Neuronal stem cell (in vitro differentiated cells): ENCODE results near the gene ZNF497.

ENCODE experiments used
- DNase-seq: peaks from one replicate; pipeline ENCODE4 v3.0.0-alpha.2; 2013; ENCODE audit warnings: low spot score
- H2AFZ ChIP-seq: one replicate; pipeline ENCODE4 v1.6.1; 2013; ENCODE audit warnings: mild to moderate bottlenecking, low read length, inconsistent platforms
- H2AK5ac ChIP-seq: 2 replicates; pipeline ENCODE4 v1.6.1; 2013; ENCODE audit warnings: low read depth, mild to moderate bottlenecking, inconsistent platforms, low read length, moderate library complexity, mixed read lengths
- H2BK120ac ChIP-seq: 2 replicates; pipeline ENCODE4 v1.6.1; 2013; ENCODE audit warnings: low read depth, mild to moderate bottlenecking, inconsistent platforms, low read length, moderate library complexity, mixed read lengths
- H2BK12ac ChIP-seq: one replicate; pipeline ENCODE4 v1.6.1; 2013; ENCODE audit warnings: low read length, inconsistent platforms
- H2BK15ac ChIP-seq: 2 replicates; pipeline ENCODE4 v1.6.1; 2013; ENCODE audit warnings: mild to moderate bottlenecking, low read length, inconsistent platforms, mixed read lengths
- H2BK5ac ChIP-seq: one replicate; pipeline ENCODE4 v1.6.1; 2013; ENCODE audit warnings: inconsistent platforms, mild to moderate bottlenecking, low read length, moderate library complexity
- H3K14ac ChIP-seq: one replicate; pipeline ENCODE4 v1.6.1; 2013; ENCODE audit warnings: low read length, inconsistent platforms
- H3K18ac ChIP-seq: 2 replicates; pipeline ENCODE4 v1.6.1; 2013; ENCODE audit warnings: low read length, inconsistent platforms
- H3K23ac ChIP-seq: 2 replicates; pipeline ENCODE4 v1.6.1; 2013; ENCODE audit warnings: low read depth, mild to moderate bottlenecking, mixed read lengths, low read length, inconsistent platforms; ENCODE audit not compliant: poor library complexity
- H3K27ac ChIP-seq: replicated peaks from 3 replicates; pipeline ENCODE4 v1.5.1; 2013; ENCODE audit warnings: low read length, inconsistent platforms
- H3K27me3 ChIP-seq, 3 experiments: 2 replicates each; pipeline ENCODE4 v1.6.1; 2013; ENCODE audit warnings: low read length in 3 of 3, mild to moderate bottlenecking in 2 of 3, inconsistent platforms in 1 of 3, low read depth in 1 of 3, mixed read lengths in 1 of 3, moderate library complexity in 1 of 3; ENCODE audit not compliant: control insufficient read depth in 3 of 3, insufficient read depth in 3 of 3
- H3K36me3 ChIP-seq, 2 donors: replicated peaks in 1 of 2; 2 replicates each; pipeline ENCODE4 v1.6.1; 2013; ENCODE audit warnings: low read length in 2 of 2; ENCODE audit not compliant: control insufficient read depth in 2 of 2, insufficient read depth in 2 of 2
- H3K4ac ChIP-seq: 2 replicates; pipeline ENCODE4 v1.6.1; 2013; ENCODE audit warnings: inconsistent platforms, mild to moderate bottlenecking, low read length, moderate library complexity
- H3K4me1 ChIP-seq, 2 donors: 1 replicate in 1 of 2; 2 replicates in 1 of 2; pipeline ENCODE4 v1.6.1; 2013; ENCODE audit warnings: low read length in 2 of 2, low read depth in 1 of 2; ENCODE audit not compliant: control insufficient read depth in 2 of 2, insufficient read depth in 1 of 2
- H3K4me2 ChIP-seq: one replicate; pipeline ENCODE4 v1.6.1; 2013; ENCODE audit warnings: mild to moderate bottlenecking, low read length, inconsistent platforms; ENCODE audit not compliant: insufficient read depth, poor library complexity, severe bottlenecking
- H3K4me3 ChIP-seq, 2 donors: 2 replicates each; pipeline ENCODE4 v1.5.1; 2013; ENCODE audit warnings: low read length in 2 of 2, mild to moderate bottlenecking in 2 of 2, inconsistent platforms in 1 of 2, moderate library complexity in 1 of 2
- H3K79me1 ChIP-seq: one replicate; pipeline ENCODE4 v1.6.1; 2013; ENCODE audit warnings: low read depth, mild to moderate bottlenecking, inconsistent platforms, low read length, moderate library complexity
- H3K9ac ChIP-seq: one replicate; pipeline ENCODE4 v1.6.1; 2013; ENCODE audit warnings: mild to moderate bottlenecking, low read depth, low read length, inconsistent platforms; ENCODE audit not compliant: poor library complexity
- H3K9me3 ChIP-seq, 2 donors: replicated peaks in 1 of 2; 2 replicates each; pipeline versions ENCODE3 to v1.6.1; 2013; ENCODE audit warnings: low read length in 2 of 2, mild to moderate bottlenecking in 2 of 2, inconsistent platforms in 1 of 2, low read depth in 1 of 2, mixed read lengths in 1 of 2, moderate library complexity in 1 of 2; ENCODE audit not compliant: control insufficient read depth in 2 of 2, insufficient read depth in 1 of 2
- H4K8ac ChIP-seq: one replicate; pipeline ENCODE4 v1.6.1; 2013; ENCODE audit warnings: low read depth, mild to moderate bottlenecking, inconsistent platforms, low read length, moderate library complexity
- H4K91ac ChIP-seq: one replicate; pipeline ENCODE4 v1.6.1; 2013; ENCODE audit warnings: low read length, low read depth, mild to moderate bottlenecking, inconsistent platforms; ENCODE audit not compliant: poor library complexity
- WGBS, 2 donors: extraction: QIAGEN DNeasy Blood & Tissue Kit; methylation state at CpG; one replicate each; pipeline ENCODE4 v1.1.7; 2013; ENCODE audit warnings: missing lambda C conversion rate in 2 of 2, mixed read lengths in 1 of 2; ENCODE audit not compliant: insufficient read length in 2 of 2, insufficient replicate concordance in 1 of 2; ENCODE audit errors: extremely low coverage in 2 of 2; 5-methylcytosine and 5-hydroxymethylcytosine counted together

The ZNF497 gene

GRCh38 chr19:58387338-58388174 lies 25.0 kb upstream of the ZNF497 start:
- Histone ChIP-seq H3K9ac (peak overlapping the region; percentile 97), H3K4me1 (peaks cover 11 to 17% of the 10 kb centered on the region in 2 donors), H3K79me1 (peaks cover 13% of the 10 kb centered on the region), H2BK5ac (no peak overlapping the region), H3K36me3 (peaks cover 16 to 44% of the 10 kb centered on the region in 2 donors), H3K4me3 (peak overlapping the region; percentile 60 to 86), H2BK12ac (no peak overlapping the region), H2BK120ac (no peak overlapping the region), H4K8ac (no peak overlapping the region), H3K14ac (peak overlapping the region; percentile 94), H3K27me3 (no peaks in the 10 kb centered on the region), H3K18ac (peak overlapping the region; percentile 33), H3K4ac (no peak overlapping the region), H3K9me3 (no peaks in the 10 kb centered on the region), H2BK15ac (no peak overlapping the region), H2AFZ (peak overlapping the region; percentile 32), H3K27ac (no peak overlapping the region), H2AK5ac (no peak overlapping the region), H4K91ac (no peak overlapping the region), H3K23ac (peak overlapping the region; percentile 95), H3K4me2 (peak overlapping the region; percentile 98)
- no peak for DNase-seq
- WGBS, 2 donors, result no CpG with 5 or more reads among the region's 39 CpGs

- Histone ChIP-seq H2AK5ac (peak within 1 kb of the TSS; percentile 99), H4K91ac (peak within 1 kb of the TSS; percentile 94), H3K18ac (peak within 1 kb of the TSS; percentile 99), H3K4me1 (peaks cover 12 to 17% of the 10 kb centered on the region in 2 donors), H3K14ac (peak within 1 kb of the TSS; percentile 94), H4K8ac (peak within 1 kb of the TSS; percentile 89), H2BK15ac (peak within 1 kb of the TSS; percentile 27), H3K27me3 (no peaks in the 10 kb centered on the region), H3K9me3 (no peaks in the 10 kb centered on the region), H3K4ac (peak within 1 kb of the TSS; percentile 87), H3K9ac (peak within 1 kb of the TSS; percentile 98), H3K4me3 (peak within 1 kb of the TSS; percentile 60 to 91), H3K27ac (peak within 1 kb of the TSS; percentile 97), H3K23ac (peak within 1 kb of the TSS; percentile 95), H3K36me3 (peaks cover 13 to 38% of the 10 kb centered on the region in 2 donors), H3K4me2 (peak within 1 kb of the TSS; percentile 98), H2BK120ac (no peak within 1 kb of the TSS), H2BK12ac (peak within 1 kb of the TSS; percentile 69), H2BK5ac (peak within 1 kb of the TSS; percentile 96), H2AFZ (peak within 1 kb of the TSS; percentile 91), H3K79me1 (peaks cover 13% of the 10 kb centered on the region)
- WGBS, 2 donors, result no CpG with 5 or more reads among the region's 64 CpGs
- peak; percentile 96 for DNase-seq
Observed at GRCh38 chr19:58386576-58387337, 24.2 kb upstream of the ZNF497 start, which contains the start of gene RPS5. Gene RPS5, plus strand, starts transcription at chr19:58387269. Its CDS starts 869 bp downstream, at chr19:58388138.

- Histone ChIP-seq H3K27me3 (no peaks in the 10 kb centered on the region), H3K79me1 (peaks cover 13% of the 10 kb centered on the region), H3K4ac (peak overlapping the region; percentile 87), H2AFZ (peak overlapping the region; percentile 91), H3K18ac (peak overlapping the region; percentile 99), H3K4me3 (peak overlapping the region; percentile 60 to 91), H3K36me3 (peaks cover 13 to 30% of the 10 kb centered on the region in 2 donors), H3K4me2 (peak overlapping the region; percentile 95), H2BK5ac (peak overlapping the region; percentile 96), H3K14ac (peak overlapping the region; percentile 87), H2BK120ac (no peak overlapping the region), H2AK5ac (peak overlapping the region; percentile 99), H3K4me1 (peaks cover 13 to 17% of the 10 kb centered on the region in 2 donors), H3K9me3 (no peaks in the 10 kb centered on the region), H3K9ac (peak overlapping the region; percentile 98), H2BK15ac (peak overlapping the region; percentile 27), H4K91ac (peak overlapping the region; percentile 94), H4K8ac (peak overlapping the region; percentile 89), H2BK12ac (peak overlapping the region; percentile 69), H3K23ac (peak overlapping the region; percentile 94), H3K27ac (peak overlapping the region; percentile 97)
- no CpG with 5 or more reads among the region's 36 CpGs for WGBS, 2 donors
- no peak for DNase-seq
Observed at GRCh38 chr19:58385891-58386575, 23.5 kb upstream of the ZNF497 start.
